Endothelial cell (in vitro differentiated cells): ENCODE results near the gene TRIM32. TPM values are rescaled to one million over a fixed set of nuclear protein-coding genes. Genes with fewer than 3 reads are reported as not detected.

Source experiments
- DNase-seq: peaks from one replicate; pipeline ENCODE4 v3.0.0; 2021; ENCODE audit warnings: low spot score
- H3K27ac Mint-ChIP-seq: one replicate; pipeline ENCODE4 v1.8.0; 2021; ENCODE audit warnings: mixed read lengths, inconsistent platforms; ENCODE audit not compliant: unreplicated experiment
- H3K27me3 Mint-ChIP-seq: one replicate; pipeline ENCODE4 v1.8.0; 2021; ENCODE audit warnings: mild to moderate bottlenecking, moderate library complexity, mixed read lengths, inconsistent platforms; ENCODE audit not compliant: unreplicated experiment
- H3K36me3 Mint-ChIP-seq: one replicate; pipeline ENCODE4 v1.8.0; 2021; ENCODE audit warnings: mild to moderate bottlenecking, low read depth, mixed read lengths, inconsistent platforms; ENCODE audit not compliant: unreplicated experiment
- H3K4me1 Mint-ChIP-seq: one replicate; pipeline ENCODE4 v1.8.0; 2021; ENCODE audit warnings: mild to moderate bottlenecking, mixed read lengths, inconsistent platforms; ENCODE audit not compliant: unreplicated experiment
- H3K4me3 Mint-ChIP-seq: one replicate; pipeline ENCODE4 v1.8.0; 2021; ENCODE audit warnings: mild to moderate bottlenecking, mixed read lengths, inconsistent platforms; ENCODE audit not compliant: unreplicated experiment
- H3K9me3 Mint-ChIP-seq: one replicate; pipeline ENCODE4 v1.8.0; 2021; ENCODE audit warnings: mixed read lengths, inconsistent platforms; ENCODE audit not compliant: unreplicated experiment
- total RNA-seq: library from RNA; stranded (reverse); fragmentation: NEBNext Ultra II Directional; extraction: Animal tissue kit (Norgen Biotek cat#: 25700); gene quantifications from one replicate; pipeline ENCODE4 v1.2.1, GENCODE V29; 2021; ENCODE audit not compliant: unreplicated experiment
- TF ChIP-seq, protein P1 (sequence below): fragments of 200-600 bp; sonication (generic); IDR thresholded peaks from one replicate; pipeline ENCODE4 v1.5.0; 2021; ENCODE audit warnings: antibody characterized with exemption; ENCODE audit not compliant: unreplicated experiment

The TRIM32 gene
- total RNA-seq, 1 donor from 2014 or later, result 24.7 TPM

DNA sequence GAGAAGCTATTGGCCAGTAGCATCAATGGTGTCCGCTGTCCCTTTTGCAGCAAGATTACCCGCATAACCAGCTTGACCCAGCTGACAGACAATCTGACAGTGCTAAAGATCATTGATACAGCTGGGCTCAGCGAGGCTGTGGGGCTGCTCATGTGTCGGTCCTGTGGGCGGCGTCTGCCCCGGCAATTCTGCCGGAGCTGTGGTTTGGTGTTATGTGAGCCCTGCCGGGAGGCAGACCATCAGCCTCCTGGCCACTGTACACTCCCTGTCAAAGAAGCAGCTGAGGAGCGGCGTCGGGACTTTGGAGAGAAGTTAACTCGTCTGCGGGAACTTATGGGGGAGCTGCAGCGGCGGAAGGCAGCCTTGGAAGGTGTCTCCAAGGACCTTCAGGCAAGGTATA lies 10.8 kb downstream of the TRIM32 start:
- peak overlapping the region; percentile 16 for H3K4me3 Mint-ChIP-seq
- TF ChIP-seq, protein P1, sequence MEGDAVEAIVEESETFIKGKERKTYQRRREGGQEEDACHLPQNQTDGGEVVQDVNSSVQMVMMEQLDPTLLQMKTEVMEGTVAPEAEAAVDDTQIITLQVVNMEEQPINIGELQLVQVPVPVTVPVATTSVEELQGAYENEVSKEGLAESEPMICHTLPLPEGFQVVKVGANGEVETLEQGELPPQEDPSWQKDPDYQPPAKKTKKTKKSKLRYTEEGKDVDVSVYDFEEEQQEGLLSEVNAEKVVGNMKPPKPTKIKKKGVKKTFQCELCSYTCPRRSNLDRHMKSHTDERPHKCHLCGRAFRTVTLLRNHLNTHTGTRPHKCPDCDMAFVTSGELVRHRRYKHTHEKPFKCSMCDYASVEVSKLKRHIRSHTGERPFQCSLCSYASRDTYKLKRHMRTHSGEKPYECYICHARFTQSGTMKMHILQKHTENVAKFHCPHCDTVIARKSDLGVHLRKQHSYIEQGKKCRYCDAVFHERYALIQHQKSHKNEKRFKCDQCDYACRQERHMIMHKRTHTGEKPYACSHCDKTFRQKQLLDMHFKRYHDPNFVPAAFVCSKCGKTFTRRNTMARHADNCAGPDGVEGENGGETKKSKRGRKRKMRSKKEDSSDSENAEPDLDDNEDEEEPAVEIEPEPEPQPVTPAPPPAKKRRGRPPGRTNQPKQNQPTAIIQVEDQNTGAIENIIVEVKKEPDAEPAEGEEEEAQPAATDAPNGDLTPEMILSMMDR, result no peak
- H3K9me3 Mint-ChIP-seq, result no peaks in the 10 kb centered on the region
- peaks cover 21% of the 10 kb centered on the region for H3K36me3 Mint-ChIP-seq
- no peaks in the 10 kb centered on the region for H3K4me1 Mint-ChIP-seq
- H3K27ac Mint-ChIP-seq, result no peak overlapping the region
- H3K27me3 Mint-ChIP-seq, result peaks cover 2% of the 10 kb centered on the region
- DNase-seq, result no peak

DNA sequence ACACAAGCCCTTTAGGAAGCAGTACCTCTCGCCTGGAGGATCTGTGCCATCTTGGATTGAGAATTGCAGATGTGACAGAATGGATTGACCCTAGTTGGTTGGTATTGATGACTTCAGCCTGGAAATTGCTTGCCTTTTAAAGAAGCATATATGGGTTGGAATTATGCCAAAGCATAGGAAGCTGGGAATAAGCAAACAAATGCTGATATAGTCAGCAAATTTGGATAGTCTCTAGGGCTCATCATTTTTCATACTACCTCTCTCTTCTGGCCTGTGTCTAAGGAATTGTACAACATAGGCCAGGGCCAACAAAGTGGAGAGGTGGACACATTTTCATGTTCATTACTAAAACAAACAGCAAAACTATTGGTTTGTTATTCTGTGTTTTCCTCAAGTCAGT lies 13.2 kb downstream of the TRIM32 start:
- no peaks in the 10 kb centered on the region for H3K9me3 Mint-ChIP-seq
- H3K4me3 Mint-ChIP-seq, result no peak overlapping the region
- H3K4me1 Mint-ChIP-seq, result no peaks in the 10 kb centered on the region

DNA sequence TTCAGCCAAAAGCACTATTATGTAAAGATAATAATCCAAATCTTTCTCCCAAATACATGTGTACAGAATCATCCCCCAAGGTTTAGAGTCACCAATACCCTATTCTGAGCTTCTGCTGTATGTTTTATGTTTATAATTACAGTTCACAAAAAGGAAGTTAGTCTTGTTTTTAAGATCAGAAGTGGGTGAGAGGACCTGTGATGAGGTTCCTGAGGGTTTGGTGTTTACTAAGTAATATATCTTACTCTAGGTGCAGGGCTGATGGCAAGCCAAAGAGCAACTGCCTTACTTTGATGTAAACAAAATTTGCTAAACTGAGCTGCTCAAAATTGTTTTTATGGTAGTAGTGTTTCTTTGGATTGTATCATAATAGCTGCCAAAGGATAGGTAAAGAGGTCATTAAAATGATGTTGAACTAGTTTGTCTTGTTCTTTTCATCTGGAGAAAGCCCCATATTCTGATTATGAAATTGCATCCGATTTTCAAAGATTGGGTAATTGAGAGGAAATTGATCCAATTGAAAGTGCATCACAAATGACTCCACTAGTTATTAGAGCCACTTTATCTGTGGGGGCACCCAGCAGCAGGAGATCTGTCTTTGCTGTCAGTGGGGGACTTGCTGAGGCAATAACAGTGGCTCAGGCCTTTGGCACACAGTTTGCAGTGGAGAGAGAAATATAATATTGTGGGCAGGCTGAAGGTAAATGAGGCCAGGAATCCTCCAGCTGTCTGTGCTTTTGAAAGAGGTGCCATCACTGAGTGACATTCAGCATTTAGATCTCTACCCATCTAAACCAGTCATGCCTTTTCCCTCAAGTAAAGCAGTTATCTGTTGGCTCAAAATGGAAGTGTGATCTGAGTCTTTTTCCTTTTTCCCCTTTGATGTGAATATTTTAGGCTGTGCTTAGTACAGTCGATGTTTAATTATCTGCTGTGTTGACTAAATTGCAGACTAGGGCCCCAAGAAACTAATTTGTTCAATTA lies 14.1 kb downstream of the TRIM32 start:
- no peaks in the 10 kb centered on the region for H3K4me1 Mint-ChIP-seq
- no peak for DNase-seq
- H3K9me3 Mint-ChIP-seq, result no peaks in the 10 kb centered on the region
- H3K4me3 Mint-ChIP-seq, result no peak overlapping the region
- no peak overlapping the region for H3K27ac Mint-ChIP-seq
- TF ChIP-seq, protein P1, result no peak
- H3K36me3 Mint-ChIP-seq, result peaks cover 21% of the 10 kb centered on the region
- peaks cover 2% of the 10 kb centered on the region for H3K27me3 Mint-ChIP-seq

More for the DNA sequence above, 13.2 kb downstream of the TRIM32 start:
- Mint-ChIP-seq H3K36me3 (peaks cover 21% of the 10 kb centered on the region), H3K27ac (no peak overlapping the region), H3K27me3 (peaks cover 2% of the 10 kb centered on the region)
- DNase-seq, result no peak
- TF ChIP-seq, protein P1, result no peak

DNA sequence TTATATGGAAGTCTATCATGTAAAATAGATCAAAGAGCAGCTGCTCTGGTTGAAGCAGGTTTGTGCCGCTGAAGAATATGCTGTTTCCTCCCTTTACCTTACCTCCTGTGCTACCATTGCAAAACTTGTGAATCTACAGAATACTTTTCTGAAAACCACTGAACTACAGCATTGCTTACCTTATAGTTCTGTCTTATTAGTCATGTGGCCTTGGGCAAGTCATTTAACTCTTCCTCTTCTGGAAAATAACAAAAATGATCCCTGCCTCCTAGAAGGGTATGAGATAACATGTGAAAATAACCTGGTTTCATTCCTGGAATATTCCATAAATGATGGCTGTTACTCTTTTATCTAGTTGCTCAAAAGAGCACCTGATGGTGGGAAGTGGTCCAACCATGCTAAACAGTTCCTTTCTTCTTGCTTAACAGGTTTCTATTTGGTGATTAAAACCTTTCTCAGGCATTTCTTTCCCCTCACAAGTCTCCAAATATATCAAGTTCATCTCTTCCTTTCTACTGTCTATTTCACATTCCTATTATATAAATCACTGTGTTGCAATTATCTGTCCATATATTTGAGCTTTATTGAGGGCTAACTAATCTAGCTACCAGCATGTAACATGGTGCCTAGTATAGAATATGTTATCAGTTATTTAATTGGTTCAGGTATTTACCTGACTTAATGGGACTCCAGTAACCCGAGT lies 15.0 kb downstream of the TRIM32 start:
- TF ChIP-seq, protein P1, result no peak
- Mint-ChIP-seq H3K27ac (no peak overlapping the region), H3K4me3 (no peak overlapping the region), H3K36me3 (peaks cover 21% of the 10 kb centered on the region), H3K9me3 (no peaks in the 10 kb centered on the region), H3K27me3 (peaks cover 2% of the 10 kb centered on the region), H3K4me1 (no peaks in the 10 kb centered on the region)
- no peak for DNase-seq
